MCF 10A (cell line): ENCODE measurements around the gene STXBP6. TPM values are rescaled to one million over a fixed set of nuclear protein-coding genes. Genes with fewer than 3 reads are reported as not detected.

Experiments used
- BruUV-seq: library from RNA; stranded (reverse); fragments of 400-500 nt; replicated peaks from 2 replicates; lab custom pipeline; 2021; lab: Mats Ljungman, UMichigan
- CTCF ChIA-PET: fragments of 300-600 bp; sonication (Branson Sonifier 250); formaldehyde crosslinking; extraction: SDS; loops from one replicate; lab custom pipeline; 2021; ENCODE audit warnings: antibody characterized with exemption, inconsistent platforms; lab: Yijun Ruan, JAX
- POLR2A ChIA-PET: fragments of 300-600, 350-650 bp; sonication (Branson Sonifier 250); formaldehyde crosslinking; extraction: SDS; loops from one replicate; lab custom pipeline; 2020; ENCODE audit warnings: antibody characterized with exemption, inconsistent platforms; lab: Yijun Ruan, JAX
- DNase-seq: peaks from one replicate; pipeline ENCODE4 v3.0.0-alpha.2; 2018; ENCODE audit not compliant: unreplicated experiment
- H3K27ac Mint-ChIP-seq: one replicate; pipeline ENCODE4 v1.8.0; 2022; ENCODE audit warnings: mild to moderate bottlenecking, low read depth, mixed read lengths; ENCODE audit not compliant: unreplicated experiment
- H3K27me3 Mint-ChIP-seq: one replicate; pipeline ENCODE4 v1.8.0; 2022; ENCODE audit warnings: mixed read lengths; ENCODE audit not compliant: insufficient read depth, unreplicated experiment
- H3K36me3 Mint-ChIP-seq: one replicate; pipeline ENCODE4 v1.8.0; 2022; ENCODE audit warnings: mild to moderate bottlenecking, moderate library complexity, mixed read lengths; ENCODE audit not compliant: insufficient read depth, unreplicated experiment
- H3K4me1 Mint-ChIP-seq: one replicate; pipeline ENCODE4 v1.8.0; 2022; ENCODE audit warnings: mixed read lengths; ENCODE audit not compliant: insufficient read depth, unreplicated experiment
- H3K4me3 Mint-ChIP-seq: one replicate; pipeline ENCODE4 v1.8.0; 2022; ENCODE audit warnings: mild to moderate bottlenecking, moderate library complexity, mixed read lengths; ENCODE audit not compliant: unreplicated experiment
- H3K9me3 Mint-ChIP-seq: one replicate; pipeline ENCODE4 v1.8.0; 2022; ENCODE audit warnings: mixed read lengths; ENCODE audit not compliant: unreplicated experiment
- intact Hi-C: fragments of 100-400 bp; cut with micrococcal nuclease; formaldehyde crosslinking; loops from 2 replicates; pipeline ENCODE4 v1.14.1; 2022
- total RNA-seq: library from RNA; stranded (reverse); gene quantifications from 2 replicates; pipeline ENCODE4 v1.2.3, GENCODE V29; 2022
- TF ChIP-seq, protein P1 (sequence below): fragments of 200-600 bp; IDR thresholded peaks from one replicate; pipeline ENCODE4 v1.8.0; 2022; ENCODE audit warnings: antibody characterized with exemption, mild to moderate bottlenecking; ENCODE audit not compliant: unreplicated experiment

Gene STXBP6
- total RNA-seq, 1 experiment from 2014 or later, result not detected

DNA sequence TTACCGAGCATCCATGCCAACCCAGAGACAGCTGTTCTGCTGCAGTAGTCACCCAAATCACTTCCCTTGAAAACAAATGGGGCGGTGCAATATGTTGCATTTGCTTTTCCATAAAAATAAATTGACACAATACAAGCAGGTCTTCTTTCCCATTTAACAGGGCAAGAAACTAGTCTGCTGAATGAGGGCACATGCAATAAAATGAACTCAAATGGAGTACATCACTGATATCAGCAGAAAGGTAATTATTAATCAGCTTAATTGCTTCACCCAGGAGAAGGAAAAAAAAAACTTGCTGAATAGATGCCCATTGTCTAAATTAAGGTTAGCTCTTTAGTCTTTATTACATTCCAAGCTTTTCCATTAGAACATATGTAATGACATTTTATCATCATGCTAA lies 240.8 kb downstream of the STXBP6 start:
- no peak for DNase-seq
- Mint-ChIP-seq H3K36me3 (no peaks in the 10 kb centered on the region), H3K4me3 (no peak overlapping the region), H3K4me1 (no peaks in the 10 kb centered on the region), H3K27me3 (no peaks in the 10 kb centered on the region), H3K9me3 (no peaks in the 10 kb centered on the region), H3K27ac (no peak overlapping the region)
- intact Hi-C loops, result no loop called here
- ChIA-PET CTCF (interaction anchor here (1.2 kb wide), 1 partner anchor 323 kb away, joined by 3 read pairs; no protein-coding TSS in a partner anchor), POLR2A (no interaction called here)
- TF ChIP-seq, protein P1, sequence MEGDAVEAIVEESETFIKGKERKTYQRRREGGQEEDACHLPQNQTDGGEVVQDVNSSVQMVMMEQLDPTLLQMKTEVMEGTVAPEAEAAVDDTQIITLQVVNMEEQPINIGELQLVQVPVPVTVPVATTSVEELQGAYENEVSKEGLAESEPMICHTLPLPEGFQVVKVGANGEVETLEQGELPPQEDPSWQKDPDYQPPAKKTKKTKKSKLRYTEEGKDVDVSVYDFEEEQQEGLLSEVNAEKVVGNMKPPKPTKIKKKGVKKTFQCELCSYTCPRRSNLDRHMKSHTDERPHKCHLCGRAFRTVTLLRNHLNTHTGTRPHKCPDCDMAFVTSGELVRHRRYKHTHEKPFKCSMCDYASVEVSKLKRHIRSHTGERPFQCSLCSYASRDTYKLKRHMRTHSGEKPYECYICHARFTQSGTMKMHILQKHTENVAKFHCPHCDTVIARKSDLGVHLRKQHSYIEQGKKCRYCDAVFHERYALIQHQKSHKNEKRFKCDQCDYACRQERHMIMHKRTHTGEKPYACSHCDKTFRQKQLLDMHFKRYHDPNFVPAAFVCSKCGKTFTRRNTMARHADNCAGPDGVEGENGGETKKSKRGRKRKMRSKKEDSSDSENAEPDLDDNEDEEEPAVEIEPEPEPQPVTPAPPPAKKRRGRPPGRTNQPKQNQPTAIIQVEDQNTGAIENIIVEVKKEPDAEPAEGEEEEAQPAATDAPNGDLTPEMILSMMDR, result no peak
- no TSS peak for BruUV-seq

DNA sequence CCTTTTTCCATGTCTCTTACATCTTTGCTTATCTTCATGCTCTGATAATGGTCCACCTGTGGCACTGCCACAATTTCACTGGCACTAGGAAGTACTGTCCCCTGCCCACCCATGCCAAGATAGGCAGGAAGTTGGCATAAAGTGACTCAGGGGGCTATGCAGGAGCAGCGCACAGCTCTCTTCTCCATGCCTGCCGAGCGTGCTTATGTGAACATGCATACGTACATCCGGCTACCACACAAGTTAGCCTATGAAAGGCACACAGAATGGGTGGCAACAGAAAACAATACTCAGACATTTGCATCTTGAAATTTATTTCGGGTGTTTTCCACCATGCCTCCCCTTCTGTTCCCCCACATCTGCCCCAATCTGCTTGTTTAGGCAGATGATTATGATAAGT lies 241.5 kb downstream of the STXBP6 start:
- no TSS peak for BruUV-seq
- Mint-ChIP-seq H3K9me3 (no peaks in the 10 kb centered on the region), H3K36me3 (no peaks in the 10 kb centered on the region), H3K4me1 (no peaks in the 10 kb centered on the region), H3K27me3 (no peaks in the 10 kb centered on the region), H3K27ac (no peak overlapping the region), H3K4me3 (no peak overlapping the region)
- ChIA-PET POLR2A (no interaction called here), CTCF (interaction anchor here (0.7 to 1.2 kb wide), 2 partner anchors 106 to 324 kb away, joined by 3 read pairs; no protein-coding TSS in a partner anchor)
- intact Hi-C loops, result no loop called here
- TF ChIP-seq, protein P1, result no peak
- DNase-seq, result no peak

DNA sequence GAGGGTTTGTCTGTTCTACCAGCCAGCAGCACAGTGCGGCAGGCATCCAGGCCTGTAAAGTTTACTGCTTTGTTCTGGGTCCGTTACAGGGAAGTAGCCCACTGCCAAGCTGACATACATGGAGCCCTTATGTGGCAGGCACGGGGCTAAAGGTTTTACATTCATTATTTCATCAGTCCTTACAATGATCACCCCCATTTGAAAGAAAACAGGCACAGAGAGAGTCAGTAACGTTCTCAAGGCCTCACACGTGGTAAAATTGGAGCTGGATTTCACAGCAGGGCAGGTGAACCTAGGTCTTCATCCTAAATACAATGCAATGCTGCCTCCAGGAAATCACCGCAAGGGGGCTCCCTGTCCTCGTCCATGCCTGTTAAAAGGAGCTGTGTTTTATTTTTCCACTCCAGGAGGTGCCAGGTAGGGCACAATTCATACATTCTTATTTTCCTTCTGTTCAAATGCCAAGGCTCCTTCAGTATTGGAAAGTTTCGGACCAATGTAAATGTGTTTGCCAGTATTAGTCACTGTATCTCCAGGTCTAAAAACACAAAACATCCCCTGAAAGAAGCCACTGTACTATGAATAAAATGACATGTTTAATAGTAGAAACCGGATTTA lies 243.8 kb downstream of the STXBP6 start:
- CTCF ChIA-PET, result interaction anchor here (0.7 to 2.4 kb wide), 6 partner anchors 26 to 671 kb away, joined by 3 to 16 read pairs (median 3); no protein-coding TSS in a partner anchor
- H3K4me3 Mint-ChIP-seq, result no peak overlapping the region
- no peaks in the 10 kb centered on the region for H3K9me3 Mint-ChIP-seq
- no peaks in the 10 kb centered on the region for H3K4me1 Mint-ChIP-seq
- intact Hi-C loops, result loop anchor here (1.0 kb wide), 4 partner anchors 237 to 594 kb away; no protein-coding TSS in a partner anchor
- no peaks in the 10 kb centered on the region for H3K36me3 Mint-ChIP-seq
- H3K27ac Mint-ChIP-seq, result no peak overlapping the region
- no peak for DNase-seq
- POLR2A ChIA-PET, result no interaction called here
- TF ChIP-seq, protein P1, result peak; percentile 69
- no peaks in the 10 kb centered on the region for H3K27me3 Mint-ChIP-seq
- no TSS peak for BruUV-seq

- Mint-ChIP-seq H3K36me3 (no peaks in the 10 kb centered on the region), H3K27me3 (no peaks in the 10 kb centered on the region), H3K9me3 (no peaks in the 10 kb centered on the region), H3K27ac (no peak overlapping the region), H3K4me1 (no peaks in the 10 kb centered on the region), H3K4me3 (no peak overlapping the region)
- intact Hi-C loops, result no loop called here
- no TSS peak for BruUV-seq
- CTCF ChIA-PET, result interaction anchor here (0.6 to 1.5 kb wide), 3 partner anchors 94 to 730 kb away, joined by 3 to 8 read pairs (median 4); no protein-coding TSS in a partner anchor
- no peak for DNase-seq
- POLR2A ChIA-PET, result no interaction called here
- TF ChIP-seq, protein P1, result no peak
Measured at GRCh38 chr14:24804552-24805212, 245.3 kb downstream of the STXBP6 start.
